ENCODE data around the gene KRTDAP. TPM values are rescaled to one million over a fixed set of nuclear protein-coding genes. Genes with fewer than 3 reads are reported as not detected.

KRTDAP gene
- total RNA-seq, 1 donor from 2014 or later = 4.8 TPM

GRCh38 chr19:35493971-35494370 lies 3.7 kb upstream of the KRTDAP start:
- Mint-ChIP-seq H3K27ac (no peak overlapping the region), H3K9me3 (ENCODE audit: low read depth) (no peaks in the 10 kb centered on the region), H3K27me3 (peaks cover 29% of the 10 kb centered on the region), H3K36me3 (ENCODE audit: insufficient read depth) (peaks cover 5% of the 10 kb centered on the region), H3K4me1 (ENCODE audit: low read depth) (peaks cover 1% of the 10 kb centered on the region), H3K4me3 (ENCODE audit: low read depth) (no peak overlapping the region)
- no peak for TF ChIP-seq CTCF (IDR thresholded peaks at IDR 0.05; ENCODE audit: unreplicated experiment)
- DNase-seq (ENCODE audit: low spot score, unreplicated experiment) = no peak

GRCh38 chr19:35491836-35492360 lies 1.6 kb upstream of the KRTDAP start:
- DNase-seq (ENCODE audit: low spot score, unreplicated experiment) = no peak
- H3K4me3 Mint-ChIP-seq (ENCODE audit: low read depth) = no peak overlapping the region
- peaks cover 10% of the 10 kb centered on the region for H3K4me1 Mint-ChIP-seq (ENCODE audit: low read depth)
- no peak for TF ChIP-seq CTCF (IDR thresholded peaks at IDR 0.05; ENCODE audit: unreplicated experiment)
- H3K27ac Mint-ChIP-seq = no peak overlapping the region
- peaks cover 43% of the 10 kb centered on the region for H3K27me3 Mint-ChIP-seq
- no peaks in the 10 kb centered on the region for H3K36me3 Mint-ChIP-seq (ENCODE audit: insufficient read depth)
- no peaks in the 10 kb centered on the region for H3K9me3 Mint-ChIP-seq (ENCODE audit: low read depth)

- peak overlapping the region; percentile 68 for H3K27ac Mint-ChIP-seq
- H3K4me1 Mint-ChIP-seq (ENCODE audit: low read depth) = peaks cover 26% of the 10 kb centered on the region
- no peak overlapping the region for H3K4me3 Mint-ChIP-seq (ENCODE audit: low read depth)
- no peaks in the 10 kb centered on the region for H3K36me3 Mint-ChIP-seq (ENCODE audit: insufficient read depth)
- H3K9me3 Mint-ChIP-seq (ENCODE audit: low read depth) = no peaks in the 10 kb centered on the region
- no peak for DNase-seq (ENCODE audit: low spot score, unreplicated experiment)
- peaks cover 43% of the 10 kb centered on the region for H3K27me3 Mint-ChIP-seq
- no peak for TF ChIP-seq CTCF (IDR thresholded peaks at IDR 0.05; ENCODE audit: unreplicated experiment)
Observed at GRCh38 chr19:35488677-35489076, 1.6 kb downstream of the KRTDAP start.

GRCh38 chr19:35487656-35488182 lies 2.5 kb downstream of the KRTDAP start:
- H3K27me3 Mint-ChIP-seq = peaks cover 36% of the 10 kb centered on the region
- no peak overlapping the region for H3K4me3 Mint-ChIP-seq (ENCODE audit: low read depth)
- no peaks in the 10 kb centered on the region for H3K36me3 Mint-ChIP-seq (ENCODE audit: insufficient read depth)
- no peak for TF ChIP-seq CTCF (IDR thresholded peaks at IDR 0.05; ENCODE audit: unreplicated experiment)
- DNase-seq (ENCODE audit: low spot score, unreplicated experiment) = no peak
- H3K9me3 Mint-ChIP-seq (ENCODE audit: low read depth) = no peaks in the 10 kb centered on the region
- H3K4me1 Mint-ChIP-seq (ENCODE audit: low read depth) = peaks cover 26% of the 10 kb centered on the region
- no peak overlapping the region for H3K27ac Mint-ChIP-seq

- Mint-ChIP-seq H3K36me3 (ENCODE audit: insufficient read depth) (no peaks in the 10 kb centered on the region), H3K4me3 (ENCODE audit: low read depth) (no peak overlapping the region), H3K4me1 (ENCODE audit: low read depth) (peaks cover 24% of the 10 kb centered on the region), H3K9me3 (ENCODE audit: low read depth) (no peaks in the 10 kb centered on the region), H3K27me3 (peaks cover 31% of the 10 kb centered on the region), H3K27ac (peak overlapping the region; percentile 65)
- no peak for TF ChIP-seq CTCF (IDR thresholded peaks at IDR 0.05; ENCODE audit: unreplicated experiment)
- no peak for DNase-seq (ENCODE audit: low spot score, unreplicated experiment)
Observed at GRCh38 chr19:35486268-35486708, 4.0 kb downstream of the KRTDAP start.
